HG02870 (cell line): Measurements from ENCODE around the gene PMM1.
"Not testable (repeated sequence)": the region's sequence is repeated elsewhere in the genome, so short reads cannot be mapped to it uniquely, and the experiment has no call there.

Experiments used
- ATAC-seq: cut with Tn5 transposase; IDR thresholded peaks from one replicate; pipeline ENCODE4 v1.9.1; 2021; ENCODE audit warnings: mild to moderate bottlenecking, moderate library complexity; ENCODE audit not compliant: unreplicated experiment

PMM1 gene

DNA sequence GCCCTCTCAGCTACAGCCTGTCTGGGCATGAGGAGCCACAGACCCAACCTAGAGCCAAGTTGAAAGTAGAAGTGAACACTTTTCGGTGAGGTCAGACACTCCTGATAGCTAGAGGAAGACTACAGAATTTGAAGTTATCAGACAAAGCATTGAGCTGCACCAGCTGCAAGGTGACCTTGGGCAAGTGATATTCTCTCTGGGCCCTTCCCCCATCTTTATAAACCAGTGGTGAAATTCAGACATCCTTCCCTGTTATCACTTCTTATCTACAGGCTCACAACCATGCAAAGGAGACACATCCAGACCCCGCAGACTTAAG lies 8.0 kb upstream of the PMM1 start:
- no peak for ATAC-seq

DNA sequence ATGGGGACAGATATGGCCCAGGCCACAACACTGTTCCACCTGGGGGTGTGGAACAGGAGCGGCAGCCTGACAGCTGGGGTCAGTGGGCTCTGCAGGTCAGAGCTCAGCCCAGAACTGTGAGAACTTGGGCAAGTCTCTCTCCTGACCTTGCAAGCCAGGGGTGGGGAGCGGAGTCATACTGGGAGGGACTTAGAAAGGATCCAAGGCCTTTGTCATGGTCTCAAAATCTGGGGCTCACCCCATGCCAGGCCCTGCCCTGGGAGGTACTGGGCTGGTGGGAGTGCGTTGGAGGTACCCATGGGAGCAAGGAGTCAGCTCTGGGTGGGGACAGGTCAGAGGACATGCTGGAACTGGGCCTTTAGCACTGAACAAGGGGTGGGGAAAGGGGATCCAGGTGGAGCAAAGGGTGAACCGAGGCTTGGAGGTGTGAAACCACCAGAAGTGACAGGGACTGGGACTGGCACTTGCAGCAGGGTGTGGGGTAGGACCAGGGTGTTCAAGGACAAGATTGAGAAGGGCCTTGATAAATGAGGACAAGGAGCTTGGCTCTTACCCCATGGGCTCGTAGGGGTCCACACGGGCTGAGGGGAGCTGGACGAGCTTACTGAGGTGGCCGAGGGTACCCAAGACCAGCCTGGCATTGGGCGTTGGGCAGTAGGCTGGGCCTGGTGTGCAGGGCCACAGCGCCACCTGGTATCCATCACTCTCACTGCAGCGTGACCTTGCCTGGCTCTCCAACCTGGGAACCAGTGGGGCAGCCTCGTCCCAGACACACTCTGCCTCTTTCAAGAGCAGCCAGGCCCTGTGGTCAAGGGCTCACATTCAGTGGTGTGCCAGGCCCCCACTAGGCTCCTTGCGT lies 7.4 kb upstream of the PMM1 start:
- ATAC-seq, result no peak

- no peak for ATAC-seq
Observed at GRCh38 chr22:41595703-41596102, 6.1 kb upstream of the PMM1 start.

GRCh38 chr22:41593336-41593960 lies 3.8 kb upstream of the PMM1 start:
- ATAC-seq, result not testable (repeated sequence)

- no peak for ATAC-seq
Observed at GRCh38 chr22:41587347-41587723, 2.3 kb downstream of the PMM1 start.

DNA sequence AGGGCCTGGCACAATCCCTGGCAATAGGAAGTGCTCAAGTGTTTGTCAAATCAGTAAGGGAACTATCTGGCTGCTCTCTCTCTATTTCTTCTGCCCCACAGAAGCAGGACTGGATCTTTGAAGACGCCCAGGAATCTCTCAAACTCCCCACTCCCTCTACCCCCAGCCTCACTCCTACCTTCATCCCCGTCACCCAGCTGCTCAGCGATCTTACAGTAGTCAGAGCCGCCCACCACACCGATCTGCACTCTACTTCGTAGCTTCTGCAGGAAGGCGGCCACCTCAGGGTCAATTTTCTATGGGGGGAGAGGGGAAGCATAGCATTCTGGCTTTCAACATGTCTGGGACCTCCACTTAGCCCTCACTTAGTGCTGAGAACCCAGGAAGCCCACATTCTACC lies 3.7 kb downstream of the PMM1 start:
- no peak for ATAC-seq

- no peak for ATAC-seq
Observed at GRCh38 chr22:41584881-41585280, 4.8 kb downstream of the PMM1 start.

DNA sequence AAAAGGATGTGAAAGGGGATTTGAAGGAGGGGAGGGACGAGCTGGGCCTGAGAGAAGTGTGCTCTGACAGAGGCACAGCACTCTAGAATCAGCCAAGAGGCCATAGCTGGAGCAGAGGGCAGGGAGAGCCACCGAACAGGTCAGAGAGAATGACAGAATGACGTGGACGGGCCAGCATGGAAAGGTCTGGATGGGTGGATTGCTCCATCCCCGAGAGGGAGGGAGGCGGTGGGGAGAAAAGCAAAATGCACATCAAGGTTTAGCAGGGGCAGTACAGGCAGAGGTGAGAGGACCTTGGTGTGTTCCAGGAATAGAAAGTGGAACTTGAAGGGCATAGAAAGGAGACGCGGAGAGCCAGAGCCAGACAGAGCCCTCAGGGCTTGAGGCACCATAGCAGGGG lies 6.9 kb downstream of the PMM1 start:
- ATAC-seq, result no peak

GRCh38 chr22:41579997-41580355 lies 9.7 kb downstream of the PMM1 start:
- no peak for ATAC-seq

- ATAC-seq, result no peak
Observed at GRCh38 chr22:41579297-41579996, 10.2 kb downstream of the PMM1 start.

DNA sequence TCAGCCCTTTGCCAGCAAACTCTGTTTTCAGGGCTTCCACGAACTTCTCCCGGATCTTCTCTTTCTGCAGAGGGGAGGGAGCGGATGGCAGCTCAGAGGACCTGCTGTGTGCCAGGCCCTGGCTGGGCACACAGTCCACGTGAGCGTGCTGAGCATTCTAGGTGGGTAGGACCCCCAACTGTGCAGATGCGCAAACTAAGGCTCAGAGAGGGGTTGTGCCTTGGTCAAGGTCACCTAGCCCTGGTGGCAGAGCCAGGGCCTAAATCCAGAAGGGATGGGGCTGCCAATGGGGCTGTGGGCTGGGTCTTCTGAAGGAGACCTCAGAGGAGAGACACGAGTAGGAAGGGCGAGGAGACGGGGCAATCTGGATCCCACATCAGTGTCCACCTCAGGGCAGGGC lies 10.8 kb downstream of the PMM1 start:
- ATAC-seq, result no peak

- no peak for ATAC-seq
Observed at GRCh38 chr22:41578114-41578513, 11.5 kb downstream of the PMM1 start.

DNA sequence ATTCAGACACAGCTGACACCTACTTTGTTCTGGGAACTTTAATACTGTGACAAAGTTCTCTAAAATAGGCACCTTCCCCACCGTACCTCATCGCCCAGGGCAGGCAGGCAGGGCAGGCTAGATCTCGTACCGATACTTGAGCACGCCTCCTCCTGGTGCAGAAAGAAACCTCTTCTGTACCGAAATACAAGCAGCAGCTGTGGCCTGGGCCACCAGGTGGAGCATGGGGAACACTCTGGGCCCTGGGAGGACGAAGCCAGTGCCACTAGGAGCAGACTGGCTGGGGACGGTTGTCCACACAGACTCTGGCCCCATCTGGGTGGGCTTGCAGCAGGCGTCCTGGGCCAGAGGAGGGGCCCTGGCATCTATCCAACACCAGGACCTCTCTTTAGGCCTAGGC lies 12.8 kb downstream of the PMM1 start:
- ATAC-seq, result no peak

GRCh38 chr22:41575533-41575932 lies 14.1 kb downstream of the PMM1 start:
- no peak for ATAC-seq

DNA sequence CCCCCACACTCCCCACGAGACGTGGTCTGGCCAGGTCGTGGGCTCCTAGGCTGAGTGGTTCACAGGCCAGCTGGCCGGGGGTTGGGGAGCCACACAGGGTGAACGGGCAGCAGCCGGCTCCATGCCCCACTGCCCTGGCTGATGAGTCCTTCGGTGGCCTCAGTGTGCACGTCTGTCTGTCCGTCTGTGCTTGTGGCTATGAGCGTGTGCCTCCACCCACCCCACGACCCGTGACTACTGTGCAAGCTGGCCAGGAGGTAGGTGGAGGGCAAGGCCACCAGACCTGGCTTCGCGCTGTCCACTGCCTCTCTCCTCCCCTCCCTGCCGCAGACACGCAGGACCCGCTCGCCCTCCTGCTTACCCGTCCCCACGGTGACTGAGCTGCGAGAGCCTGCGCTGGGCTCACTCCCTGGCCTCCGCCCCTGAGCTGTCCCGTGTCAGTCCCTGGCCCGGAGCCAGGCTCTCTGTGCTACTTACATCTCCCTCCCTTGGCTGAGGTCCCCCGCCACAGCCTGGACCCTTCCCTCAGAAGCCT lies 14.7 kb downstream of the PMM1 start:
- no peak for ATAC-seq

DNA sequence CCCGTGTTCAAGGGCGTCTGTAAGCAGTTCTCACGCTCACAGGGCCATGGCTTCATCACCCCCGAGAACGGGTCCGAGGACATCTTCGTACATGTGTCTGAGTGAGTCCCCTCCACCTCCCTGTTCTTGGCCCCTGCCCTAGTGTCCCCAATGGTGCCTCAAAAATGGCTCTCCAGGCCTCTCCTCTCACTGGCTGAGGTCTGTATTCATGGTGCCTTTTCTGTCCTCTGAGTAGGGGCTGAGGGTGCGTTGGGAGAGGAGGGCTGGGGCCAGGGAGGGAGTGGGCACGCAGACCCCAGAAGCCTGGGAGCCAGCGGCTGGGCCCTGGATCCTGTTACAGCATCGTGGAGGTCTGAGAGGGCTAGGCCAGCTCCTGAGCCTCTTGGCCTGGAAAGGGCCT lies 16.0 kb downstream of the PMM1 start:
- no peak for ATAC-seq

- not testable (repeated sequence) for ATAC-seq
Observed at GRCh38 chr22:41572305-41572704, 17.3 kb downstream of the PMM1 start.

DNA sequence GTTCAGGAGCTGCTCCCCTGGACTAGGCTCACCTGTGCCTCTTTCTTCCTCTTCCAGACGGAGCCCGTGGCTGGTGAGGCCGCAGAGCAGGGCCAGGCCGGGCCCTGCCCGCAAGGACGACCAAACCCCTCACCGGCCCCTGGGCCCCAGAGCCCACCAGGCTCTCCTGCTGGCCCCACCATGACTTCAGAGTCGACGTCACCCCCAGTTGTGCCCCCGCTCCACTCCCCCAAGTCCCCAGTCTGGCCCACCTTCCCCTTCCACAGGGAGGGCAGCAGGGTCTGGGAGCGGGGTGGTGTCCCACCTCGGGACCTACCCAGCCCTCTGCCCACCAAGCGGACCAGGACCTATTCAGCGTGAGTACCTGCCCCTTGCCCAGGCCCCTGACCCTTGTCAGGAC lies 17.9 kb downstream of the PMM1 start:
- ATAC-seq, result no peak

DNA sequence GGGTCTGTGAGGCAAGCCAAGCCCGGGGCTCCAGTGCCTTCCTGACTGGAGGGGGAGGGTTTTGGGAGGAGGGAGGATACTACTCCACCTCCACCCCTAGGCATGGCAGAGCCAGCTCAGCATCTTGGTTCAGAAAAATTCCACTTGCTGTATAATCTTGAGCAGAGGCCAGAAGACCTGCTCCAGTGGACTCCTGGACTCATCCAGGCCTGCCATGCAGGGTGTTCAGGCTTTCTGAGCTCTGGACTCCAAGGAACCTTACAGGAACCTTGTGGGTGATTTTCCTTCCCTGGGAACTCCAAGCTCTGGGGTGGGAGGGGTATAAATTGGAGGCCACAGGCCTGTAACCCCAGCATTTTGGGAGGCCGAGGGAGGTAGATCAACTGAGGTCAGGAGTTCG lies 19.4 kb downstream of the PMM1 start:
- no peak for ATAC-seq

- no peak for ATAC-seq
Observed at GRCh38 chr22:41568811-41569210, 20.8 kb downstream of the PMM1 start.

GRCh38 chr22:41567512-41567768 lies 22.2 kb downstream of the PMM1 start:
- ATAC-seq, result no peak

GRCh38 chr22:41565403-41566054 lies 24.1 kb downstream of the PMM1 start:
- no peak for ATAC-seq
